GM12801 (cell line): ENCODE measurements around the gene PMIS2.

Source experiments
- TF ChIP-seq, protein P1 (sequence below): IDR thresholded peaks from one replicate; pipeline ENCODE4 v1.5.1; 2011; ENCODE audit warnings: control low read depth; ENCODE audit not compliant: insufficient read length; ENCODE audit errors: extremely low read depth

Gene PMIS2

GRCh38 chr19:35577918-35578317 is 8.1 kb upstream of the PMIS2 start:
- TF ChIP-seq, protein P1, sequence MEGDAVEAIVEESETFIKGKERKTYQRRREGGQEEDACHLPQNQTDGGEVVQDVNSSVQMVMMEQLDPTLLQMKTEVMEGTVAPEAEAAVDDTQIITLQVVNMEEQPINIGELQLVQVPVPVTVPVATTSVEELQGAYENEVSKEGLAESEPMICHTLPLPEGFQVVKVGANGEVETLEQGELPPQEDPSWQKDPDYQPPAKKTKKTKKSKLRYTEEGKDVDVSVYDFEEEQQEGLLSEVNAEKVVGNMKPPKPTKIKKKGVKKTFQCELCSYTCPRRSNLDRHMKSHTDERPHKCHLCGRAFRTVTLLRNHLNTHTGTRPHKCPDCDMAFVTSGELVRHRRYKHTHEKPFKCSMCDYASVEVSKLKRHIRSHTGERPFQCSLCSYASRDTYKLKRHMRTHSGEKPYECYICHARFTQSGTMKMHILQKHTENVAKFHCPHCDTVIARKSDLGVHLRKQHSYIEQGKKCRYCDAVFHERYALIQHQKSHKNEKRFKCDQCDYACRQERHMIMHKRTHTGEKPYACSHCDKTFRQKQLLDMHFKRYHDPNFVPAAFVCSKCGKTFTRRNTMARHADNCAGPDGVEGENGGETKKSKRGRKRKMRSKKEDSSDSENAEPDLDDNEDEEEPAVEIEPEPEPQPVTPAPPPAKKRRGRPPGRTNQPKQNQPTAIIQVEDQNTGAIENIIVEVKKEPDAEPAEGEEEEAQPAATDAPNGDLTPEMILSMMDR, result no peak

DNA sequence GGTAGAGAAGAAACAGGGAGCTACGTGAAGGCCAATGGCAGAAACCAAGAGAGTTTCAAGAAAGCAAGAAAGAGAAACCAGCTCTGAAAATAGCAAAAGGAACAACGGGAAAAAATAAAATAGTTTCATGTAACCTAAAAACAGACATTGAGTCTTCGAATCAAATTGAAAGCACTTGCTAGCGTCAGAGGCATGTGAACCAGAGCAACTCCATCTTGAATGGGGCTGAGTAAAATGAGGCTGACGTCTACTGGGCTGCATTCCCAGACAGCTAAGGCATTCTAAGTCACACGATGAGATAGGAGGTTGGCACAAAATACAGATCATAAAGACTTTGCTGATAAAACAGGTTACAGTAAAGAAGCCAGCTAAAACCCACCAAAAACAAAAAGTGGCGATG is 7.3 kb upstream of the PMIS2 start:
- TF ChIP-seq, protein P1, result no peak

DNA sequence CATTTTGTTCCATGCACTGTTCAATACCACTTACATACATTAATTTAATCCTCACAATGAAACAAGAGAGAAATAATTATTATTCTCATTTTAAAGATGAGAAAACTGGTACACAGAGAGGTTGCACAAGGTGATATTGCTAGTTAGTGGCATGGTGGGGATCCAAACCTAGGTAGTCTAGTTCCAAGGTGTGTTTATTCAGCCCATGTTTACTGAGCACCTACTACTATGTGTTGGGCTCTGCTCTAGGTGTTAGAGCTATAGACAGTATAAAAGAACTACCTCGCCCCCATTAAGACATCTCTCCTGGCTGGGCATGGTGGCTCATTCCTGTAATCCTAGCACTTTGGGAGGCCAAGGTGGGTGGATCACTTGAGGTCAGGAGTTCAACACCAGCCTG is 3.2 kb upstream of the PMIS2 start:
- TF ChIP-seq, protein P1, result no peak

- TF ChIP-seq, protein P1, result no peak
Observed at GRCh38 chr19:35587321-35587720, 1.3 kb downstream of the PMIS2 start.

DNA sequence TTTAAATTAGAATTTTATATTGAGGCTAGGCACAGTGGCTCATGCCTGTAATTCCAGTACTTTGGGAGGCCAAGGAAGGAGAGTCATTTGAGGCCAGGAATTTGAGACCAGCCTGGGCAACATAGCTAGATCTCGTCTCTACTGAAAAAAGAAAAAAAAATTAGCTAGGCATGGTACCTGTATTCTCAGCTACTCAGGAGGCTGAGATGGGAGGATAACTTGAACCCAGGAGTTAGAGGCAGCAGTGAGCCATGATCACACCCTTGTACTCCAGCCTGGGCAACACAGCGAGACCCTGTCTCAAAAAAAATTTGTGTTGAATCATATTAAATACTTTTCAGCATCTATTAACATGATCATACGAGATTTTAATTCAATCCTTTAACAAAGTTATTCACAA is 4.9 kb downstream of the PMIS2 start:
- TF ChIP-seq, protein P1, result no peak

DNA sequence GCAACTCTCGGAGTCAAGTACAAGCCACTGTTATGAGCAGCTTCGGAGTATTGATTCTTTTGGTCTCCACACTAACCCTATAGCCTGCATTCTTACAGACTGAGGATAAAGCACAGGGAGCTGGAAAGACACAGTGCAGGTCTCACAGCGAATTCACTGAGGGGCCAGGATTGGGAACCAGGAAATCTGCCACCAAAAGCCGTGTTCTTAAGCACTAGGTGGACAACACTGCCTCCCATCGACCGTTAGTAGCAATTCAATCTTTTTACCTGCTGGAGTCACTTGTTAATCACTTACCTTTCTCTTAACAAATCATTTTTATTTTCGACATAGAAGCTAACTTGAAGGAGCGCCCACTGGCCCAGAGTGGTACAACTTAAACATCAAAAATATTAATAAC is 6.3 kb downstream of the PMIS2 start:
- TF ChIP-seq, protein P1, result no peak

- TF ChIP-seq, protein P1, result no peak
Observed at GRCh38 chr19:35595928-35596327, 10.0 kb downstream of the PMIS2 start.

DNA sequence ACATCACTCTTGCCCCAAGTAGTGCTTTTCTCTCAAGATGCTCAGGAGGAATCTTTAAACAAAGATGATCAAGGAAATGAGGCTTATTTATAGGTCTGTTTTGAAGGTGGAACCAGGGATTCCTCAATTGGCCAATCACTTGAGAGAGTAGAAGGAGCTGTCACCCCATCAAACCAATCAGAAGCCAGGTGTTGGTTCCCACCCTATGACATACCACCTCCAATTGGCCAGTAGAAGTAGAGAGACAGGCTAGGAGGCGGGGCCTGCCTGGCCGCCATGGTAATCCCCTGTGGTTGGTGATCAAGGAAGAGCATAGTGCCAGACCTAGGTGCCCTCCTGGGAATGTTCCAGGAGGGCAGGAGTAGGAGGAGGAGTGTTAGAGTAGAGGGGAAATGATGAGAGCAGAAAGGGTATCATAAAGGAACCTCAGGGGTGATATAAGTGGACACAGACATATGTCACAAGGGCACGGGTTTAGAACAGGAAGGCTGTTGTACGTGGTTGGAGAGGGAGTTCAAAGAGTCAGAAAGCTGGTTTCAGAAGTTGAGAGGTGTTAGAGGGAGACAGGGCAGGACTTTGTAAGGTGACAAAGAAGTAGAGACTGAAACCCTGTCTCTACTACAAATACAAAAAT is 10.5 kb downstream of the PMIS2 start:
- TF ChIP-seq, protein P1, result no peak
